OCI-LY1 (cell line): ENCODE data around the gene CCM2.

Experiments used
- H2AFZ ChIP-seq: fragments of 200-600 bp; sonication (generic), shearing (Covaris generic); 2 replicates; pipeline ENCODE4 v1.6.0; 2014; ENCODE audit warnings: antibody characterized with exemption, mild to moderate bottlenecking, low read length
- H3F3A ChIP-seq: fragments of 200-600 bp; sonication (generic), shearing (Covaris generic); 2 replicates; pipeline ENCODE4 v1.6.0; 2014; ENCODE audit warnings: mild to moderate bottlenecking, antibody characterized with exemption, low read length, moderate library complexity; ENCODE audit not compliant: insufficient read depth
- H3K27ac ChIP-seq: fragments of 200-600 bp; sonication (generic); 2 replicates; pipeline ENCODE4 v1.5.1; 2014; ENCODE audit warnings: low read length, mixed run types, mild to moderate bottlenecking, low read depth; ENCODE audit not compliant: poor library complexity, severe bottlenecking
- H3K27me3 ChIP-seq: fragments of 200-600 bp; sonication (generic); 2 replicates; pipeline ENCODE4 v1.6.0; 2014; ENCODE audit warnings: antibody characterized with exemption, mild to moderate bottlenecking, low read length, moderate library complexity; ENCODE audit not compliant: insufficient read depth
- H3K36me3 ChIP-seq: fragments of 200-600 bp; sonication (generic); 2 replicates; pipeline ENCODE4 v1.6.1; 2014; ENCODE audit warnings: mild to moderate bottlenecking, antibody characterized with exemption, low read length, moderate library complexity, mixed read lengths; ENCODE audit not compliant: insufficient read depth
- H3K4me1 ChIP-seq: fragments of 200-600 bp; sonication (generic); 2 replicates; pipeline ENCODE4 v1.5.1; 2014; ENCODE audit warnings: mild to moderate bottlenecking, low read length, moderate library complexity; ENCODE audit not compliant: insufficient read depth, severe bottlenecking
- H3K4me2 ChIP-seq: fragments of 200-600 bp; sonication (generic), shearing (Covaris generic); 2 replicates; pipeline ENCODE4 v1.6.1; 2014; ENCODE audit warnings: low read length
- H3K4me3 ChIP-seq: fragments of 200-600 bp; sonication (generic); 2 replicates; pipeline ENCODE4 v1.5.1; 2014; ENCODE audit warnings: low read length, low read depth, mild to moderate bottlenecking, mixed read lengths; ENCODE audit not compliant: poor library complexity, severe bottlenecking
- H3K79me2 ChIP-seq: fragments of 200-600 bp; shearing (Covaris generic); 2 replicates; pipeline ENCODE4 v1.6.1; 2016; ENCODE audit warnings: mixed run types, low read length, mixed read lengths; ENCODE audit not compliant: insufficient read depth
- H3K9ac ChIP-seq: fragments of 200-600 bp; sonication (generic), shearing (Covaris generic); 2 replicates; pipeline ENCODE4 v1.6.1; 2014; ENCODE audit warnings: mild to moderate bottlenecking, low read length, mixed read lengths
- H3K9me2 ChIP-seq: fragments of 200-600 bp; sonication (generic), shearing (Covaris generic); 2 replicates; pipeline ENCODE4 v1.6.1; 2014; ENCODE audit warnings: low read depth, mild to moderate bottlenecking, low read length, mixed read lengths
- H3K9me3 ChIP-seq: fragments of 200-600 bp; shearing (Covaris generic); 2 replicates; pipeline ENCODE4 v1.6.1; 2014; ENCODE audit warnings: low read length, mixed read lengths
- H4K20me1 ChIP-seq: fragments of 200-600 bp; sonication (generic), shearing (Covaris generic); 2 replicates; pipeline ENCODE4 v1.6.0; 2016; ENCODE audit warnings: mild to moderate bottlenecking, low read length; ENCODE audit not compliant: insufficient read depth
- CTCF ChIP-seq: fragments of 200-600 bp; sonication (generic), shearing (Covaris generic); IDR thresholded peaks from 2 replicates; pipeline ENCODE4 v1.5.1; 2017; ENCODE audit warnings: mild to moderate bottlenecking, antibody characterized with exemption, low read length, moderate library complexity, mixed read lengths
- EZH2 ChIP-seq: fragments of 200-600 bp; sonication (generic), shearing (Covaris generic); IDR thresholded peaks from 2 replicates; pipeline ENCODE4 v1.8.0; 2017; ENCODE audit warnings: borderline replicate concordance, mixed run types, mild to moderate bottlenecking, antibody characterized with exemption, low read length, moderate library complexity, mixed read lengths

Gene CCM2

GRCh38 chr7:45118292-45118691 lies 118.3 kb downstream of the CCM2 start:
- no peak overlapping the region for H3K27ac ChIP-seq
- no peak for TF ChIP-seq EZH2
- no peak for TF ChIP-seq CTCF
- no peaks in the 10 kb centered on the region for H3K36me3 ChIP-seq
- H3K9me3 ChIP-seq: no peaks in the 10 kb centered on the region
- H3K79me2 ChIP-seq: no peaks in the 10 kb centered on the region
- H3K4me2 ChIP-seq: no peak overlapping the region
- peaks cover 15% of the 10 kb centered on the region; the same call in 1 of the 2 replicates for H3K27me3 ChIP-seq
- no peak overlapping the region for H3K4me3 ChIP-seq
- H3K4me1 ChIP-seq: no peaks in the 10 kb centered on the region
- H3K9ac ChIP-seq: no peak overlapping the region
- no peak overlapping the region for H2AFZ ChIP-seq
- no peaks in the 10 kb centered on the region for H3K9me2 ChIP-seq
- H3F3A ChIP-seq: peaks cover 1% of the 10 kb centered on the region; the same call in 1 of the 2 replicates
- no peaks in the 10 kb centered on the region for H4K20me1 ChIP-seq

DNA sequence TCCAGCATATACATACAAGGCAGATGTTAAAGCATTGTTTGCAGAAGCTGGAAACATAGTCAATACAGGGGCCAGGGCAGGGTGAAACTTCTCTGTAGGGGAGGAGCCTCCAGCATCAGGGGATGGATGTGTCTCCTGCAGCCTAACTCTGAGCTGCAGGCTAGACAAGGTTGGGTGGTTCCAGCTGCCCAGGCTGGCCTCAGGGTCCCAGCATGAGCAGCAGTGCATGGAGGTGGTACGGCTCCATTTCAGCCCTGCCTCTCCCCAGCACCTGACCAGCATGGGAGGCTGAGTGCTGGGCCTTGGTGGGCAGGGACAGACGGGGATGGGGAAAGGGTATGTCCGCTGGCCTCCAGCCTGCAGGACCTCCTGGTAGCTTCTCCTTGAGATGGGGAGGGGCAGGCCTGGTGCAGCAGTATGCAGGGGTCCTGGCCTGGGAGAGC lies 118.9 kb downstream of the CCM2 start:
- Histone ChIP-seq H3K4me1 (no peaks in the 10 kb centered on the region), H3K27me3 (peaks cover 19% of the 10 kb centered on the region), H3K27ac (no peak overlapping the region), H3K9me3 (no peaks in the 10 kb centered on the region), H4K20me1 (no peaks in the 10 kb centered on the region), H2AFZ (no peak overlapping the region), H3K9me2 (no peaks in the 10 kb centered on the region), H3K36me3 (no peaks in the 10 kb centered on the region), H3K4me3 (no peak overlapping the region), H3K79me2 (no peaks in the 10 kb centered on the region), H3K9ac (no peak overlapping the region), H3K4me2 (no peak overlapping the region), H3F3A (no peaks in the 10 kb centered on the region)
- TF ChIP-seq EZH2: no peak
- no peak for TF ChIP-seq CTCF

- no peak overlapping the region for H3K4me2 ChIP-seq
- peaks cover 19% of the 10 kb centered on the region for H3K27me3 ChIP-seq
- H3K9ac ChIP-seq: no peak overlapping the region
- no peaks in the 10 kb centered on the region for H3K4me1 ChIP-seq
- no peaks in the 10 kb centered on the region for H4K20me1 ChIP-seq
- no peak overlapping the region for H2AFZ ChIP-seq
- H3F3A ChIP-seq: no peaks in the 10 kb centered on the region
- H3K36me3 ChIP-seq: no peaks in the 10 kb centered on the region
- H3K9me3 ChIP-seq: no peaks in the 10 kb centered on the region
- TF ChIP-seq CTCF (no peak), EZH2 (no peak)
- no peak overlapping the region for H3K27ac ChIP-seq
- H3K9me2 ChIP-seq: no peaks in the 10 kb centered on the region
- no peak overlapping the region for H3K4me3 ChIP-seq
- no peaks in the 10 kb centered on the region for H3K79me2 ChIP-seq
These were observed 119.5 kb downstream of the CCM2 start for GRCh38 chr7:45119550-45119949.
